ENCODE data around the gene TSNAXIP1.

TSNAXIP1 gene

DNA sequence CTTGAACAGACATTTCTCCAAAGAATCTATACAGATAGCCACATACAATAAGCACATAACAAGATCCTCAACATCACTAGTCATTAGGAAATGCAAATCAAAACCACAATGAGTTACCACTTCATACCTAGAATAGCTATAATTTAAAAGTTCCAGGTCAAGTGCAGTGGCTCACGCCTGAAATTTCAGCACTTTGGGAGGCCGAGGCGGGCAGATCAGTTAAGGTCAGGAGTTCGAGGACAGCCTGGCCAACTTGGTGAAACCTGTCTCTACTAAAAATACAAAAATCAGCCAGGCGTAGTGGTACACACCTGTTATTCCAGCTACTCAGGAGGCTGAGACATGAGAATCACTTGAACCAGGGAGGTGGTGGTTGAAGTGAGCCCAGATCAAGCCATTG, 20.2 kb upstream of the TSNAXIP1 start:
- no peak overlapping the region for H3K4me3 ChIP-seq (ENCODE audit: low read depth in 1 of 2, low read length in 1 of 2)

DNA sequence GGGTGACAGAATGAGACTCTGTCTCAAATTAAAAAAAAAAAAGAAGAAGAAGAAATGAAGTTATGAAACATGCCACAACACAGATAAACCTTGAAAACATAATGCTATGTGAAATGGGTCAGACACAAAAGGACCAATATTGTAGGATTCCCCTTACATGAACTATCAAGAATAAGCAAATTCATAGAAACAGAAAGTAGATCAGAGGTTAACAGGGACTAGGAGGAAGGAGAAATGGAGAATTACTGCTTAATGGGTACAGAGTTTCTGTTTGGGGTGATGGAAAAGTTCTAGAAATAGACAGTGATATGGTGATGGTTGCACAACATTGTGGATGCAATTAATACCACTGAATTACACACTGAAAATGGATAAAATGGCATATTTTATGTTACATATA, 16.6 kb upstream of the TSNAXIP1 start:
- Histone ChIP-seq H3K27me3 (no peaks in the 10 kb centered on the region), H3K27ac (no peak overlapping the region), H3K36me3 (no peaks in the 10 kb centered on the region), H3K4me1 (ENCODE audit: control insufficient read depth in 1 of 2, insufficient read depth in 1 of 2, low read depth in 1 of 2, low read length in 1 of 2) (no peaks in the 10 kb centered on the region), H3K9me3 (no peaks in the 10 kb centered on the region), H3K4me3 (ENCODE audit: low read depth in 1 of 2, low read length in 1 of 2) (no peak overlapping the region)
- TF ChIP-seq, protein P1, sequence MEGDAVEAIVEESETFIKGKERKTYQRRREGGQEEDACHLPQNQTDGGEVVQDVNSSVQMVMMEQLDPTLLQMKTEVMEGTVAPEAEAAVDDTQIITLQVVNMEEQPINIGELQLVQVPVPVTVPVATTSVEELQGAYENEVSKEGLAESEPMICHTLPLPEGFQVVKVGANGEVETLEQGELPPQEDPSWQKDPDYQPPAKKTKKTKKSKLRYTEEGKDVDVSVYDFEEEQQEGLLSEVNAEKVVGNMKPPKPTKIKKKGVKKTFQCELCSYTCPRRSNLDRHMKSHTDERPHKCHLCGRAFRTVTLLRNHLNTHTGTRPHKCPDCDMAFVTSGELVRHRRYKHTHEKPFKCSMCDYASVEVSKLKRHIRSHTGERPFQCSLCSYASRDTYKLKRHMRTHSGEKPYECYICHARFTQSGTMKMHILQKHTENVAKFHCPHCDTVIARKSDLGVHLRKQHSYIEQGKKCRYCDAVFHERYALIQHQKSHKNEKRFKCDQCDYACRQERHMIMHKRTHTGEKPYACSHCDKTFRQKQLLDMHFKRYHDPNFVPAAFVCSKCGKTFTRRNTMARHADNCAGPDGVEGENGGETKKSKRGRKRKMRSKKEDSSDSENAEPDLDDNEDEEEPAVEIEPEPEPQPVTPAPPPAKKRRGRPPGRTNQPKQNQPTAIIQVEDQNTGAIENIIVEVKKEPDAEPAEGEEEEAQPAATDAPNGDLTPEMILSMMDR (IDR thresholded peaks at IDR 0.05), result no peak

More for the DNA sequence above, 20.2 kb upstream of the TSNAXIP1 start:
- TF ChIP-seq, protein P1 (IDR thresholded peaks at IDR 0.05), result no peak
- H3K4me1 ChIP-seq (ENCODE audit: control insufficient read depth in 1 of 2, insufficient read depth in 1 of 2, low read depth in 1 of 2, low read length in 1 of 2), result no peaks in the 10 kb centered on the region
- no peaks in the 10 kb centered on the region for H3K27me3 ChIP-seq
- H3K36me3 ChIP-seq, result no peaks in the 10 kb centered on the region
- no peaks in the 10 kb centered on the region for H3K9me3 ChIP-seq
- H3K27ac ChIP-seq, result no peak overlapping the region

DNA sequence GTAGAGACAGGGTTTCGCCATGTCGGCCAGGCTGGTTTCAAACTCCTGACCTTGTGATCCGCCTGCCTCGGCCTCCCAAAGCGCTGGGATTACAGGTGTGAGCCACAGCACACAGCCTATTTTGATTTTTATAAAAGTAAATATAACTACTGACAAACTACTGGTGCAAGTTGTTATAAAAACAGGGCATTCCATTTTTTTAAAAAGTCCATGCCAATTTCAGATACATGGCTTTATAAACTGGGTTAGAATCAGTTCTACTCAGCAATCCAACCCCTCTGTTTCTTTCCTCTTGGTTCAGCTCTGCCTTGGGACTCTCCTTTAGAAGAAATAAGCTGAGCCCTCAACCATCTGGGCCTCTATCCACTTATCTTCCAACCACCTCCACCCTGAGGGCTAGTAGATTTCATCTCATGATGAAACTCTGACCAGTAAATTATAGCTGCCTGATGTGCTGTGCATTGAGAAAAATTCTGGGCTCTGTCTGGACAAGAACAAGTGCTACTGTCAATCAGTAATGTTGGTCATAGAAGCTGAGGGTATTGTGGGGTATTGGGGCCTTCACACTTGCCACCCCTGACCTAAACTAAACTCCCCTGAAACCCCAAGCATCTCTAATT, 10.5 kb upstream of the TSNAXIP1 start:
- Histone ChIP-seq H3K4me3 (ENCODE audit: low read depth in 1 of 2, low read length in 1 of 2) (no peak overlapping the region), H3K9me3 (no peaks in the 10 kb centered on the region), H3K4me1 (ENCODE audit: control insufficient read depth in 1 of 2, insufficient read depth in 1 of 2, low read depth in 1 of 2, low read length in 1 of 2) (no peaks in the 10 kb centered on the region), H3K27ac (no peak overlapping the region), H3K27me3 (no peaks in the 10 kb centered on the region), H3K36me3 (peaks cover 17% of the 10 kb centered on the region)
- TF ChIP-seq, protein P1 (IDR thresholded peaks at IDR 0.05), result no peak

DNA sequence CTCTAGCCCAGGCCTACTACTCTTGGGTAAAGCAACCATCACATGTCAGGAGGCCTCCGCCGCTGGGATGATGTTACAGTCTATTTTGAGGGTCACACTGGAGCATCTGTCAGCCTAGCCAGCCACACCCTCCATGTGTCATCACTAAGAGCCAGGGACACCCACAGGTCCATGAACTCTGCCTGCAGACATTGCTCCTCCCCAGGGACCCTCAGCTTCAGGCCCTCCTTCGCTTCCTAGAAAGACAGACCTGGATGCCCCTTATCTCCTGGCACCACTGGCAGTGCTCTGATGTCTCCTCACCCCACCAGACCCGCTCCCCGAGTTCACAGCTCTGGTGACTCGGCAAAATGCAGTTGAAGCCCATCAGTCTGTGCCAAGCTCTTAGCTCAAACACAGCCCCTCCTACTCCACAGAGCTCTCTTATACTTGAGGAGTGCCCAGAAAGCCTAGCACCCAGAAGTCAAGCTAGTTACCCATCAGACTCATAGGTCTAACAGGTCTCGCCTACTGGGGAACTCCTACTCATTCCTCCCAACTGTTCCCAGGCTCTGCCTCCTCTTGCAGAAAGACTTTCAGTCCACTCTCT, 6.3 kb upstream of the TSNAXIP1 start:
- Histone ChIP-seq H3K36me3 (peaks cover 20% of the 10 kb centered on the region), H3K27ac (no peak overlapping the region)
- TF ChIP-seq, protein P1 (IDR thresholded peaks at IDR 0.05), result no peak

DNA sequence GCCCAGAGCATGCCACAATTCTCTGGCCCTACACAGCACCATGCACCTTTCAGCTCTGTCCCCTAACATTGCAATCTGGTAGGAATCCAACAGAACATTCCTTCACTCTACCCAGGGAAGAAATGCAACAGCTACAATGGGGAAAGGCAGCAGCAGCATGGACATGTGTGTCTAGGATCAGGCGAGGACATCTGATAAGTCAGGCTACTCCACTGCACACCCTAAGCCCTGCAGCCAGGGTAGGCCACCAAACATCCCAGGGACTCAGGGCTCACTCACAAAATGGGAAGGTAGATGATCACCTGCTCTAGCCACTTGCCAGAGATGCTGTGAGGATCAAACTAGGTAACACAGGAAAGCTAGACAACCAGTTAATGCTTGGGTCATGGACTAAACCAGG, 5.4 kb upstream of the TSNAXIP1 start:
- Histone ChIP-seq H3K9me3 (no peaks in the 10 kb centered on the region), H3K27ac (no peak overlapping the region), H3K4me1 (ENCODE audit: control insufficient read depth in 1 of 2, insufficient read depth in 1 of 2, low read depth in 1 of 2, low read length in 1 of 2) (peaks cover 12 to 22% of the 10 kb centered on the region in 2 experiments), H3K4me3 (ENCODE audit: low read depth in 1 of 2, low read length in 1 of 2) (no peak overlapping the region), H3K36me3 (peaks cover 20% of the 10 kb centered on the region), H3K27me3 (no peaks in the 10 kb centered on the region)
- TF ChIP-seq, protein P1 (IDR thresholded peaks at IDR 0.05), result no peak

More for the DNA sequence above, 6.3 kb upstream of the TSNAXIP1 start:
- Histone ChIP-seq H3K27me3 (no peaks in the 10 kb centered on the region), H3K4me1 (ENCODE audit: control insufficient read depth in 1 of 2, insufficient read depth in 1 of 2, low read depth in 1 of 2, low read length in 1 of 2) (peaks cover 4 to 14% of the 10 kb centered on the region in 2 experiments), H3K9me3 (no peaks in the 10 kb centered on the region), H3K4me3 (ENCODE audit: low read depth in 1 of 2, low read length in 1 of 2) (no peak overlapping the region)
